Stimulated activated CD4-positive, alpha-beta T cell treated with anti-CD3 and anti-CD28 coated beads, Interleukin-4, amount 100 ng/mL, for 1 hour (primary cell): ENCODE results near the gene UBE2I.
A peak's percentile ranks its signal among the peaks of the same experiment; 100 is the strongest.
"Not testable (repeated sequence)": the region's sequence is repeated elsewhere in the genome, so short reads cannot be mapped to it uniquely, and the experiment has no call there.

ENCODE experiments used
- DNase-seq: peaks from one replicate; pipeline ENCODE4 v3.0.0-alpha.2; 2020

Gene UBE2I

GRCh38 chr16:1293921-1294656 is 15.3 kb upstream of the UBE2I start:
- DNase-seq: no peak

GRCh38 chr16:1295465-1295864 is 14.0 kb upstream of the UBE2I start:
- no peak for DNase-seq

GRCh38 chr16:1296688-1297017 is 12.8 kb upstream of the UBE2I start:
- not testable (repeated sequence) for DNase-seq

GRCh38 chr16:1297018-1297696 is 12.3 kb upstream of the UBE2I start:
- DNase-seq: no peak

- DNase-seq: no peak
Observed at GRCh38 chr16:1298406-1298805, 11.0 kb upstream of the UBE2I start.

- DNase-seq: no peak
Observed at GRCh38 chr16:1299012-1299867, 10.2 kb upstream of the UBE2I start.

- no peak for DNase-seq
Observed at GRCh38 chr16:1299868-1300203, 9.6 kb upstream of the UBE2I start.

GRCh38 chr16:1300664-1301476 is 8.6 kb upstream of the UBE2I start:
- DNase-seq: peak; percentile 74

GRCh38 chr16:1301562-1301961 is 7.9 kb upstream of the UBE2I start:
- no peak for DNase-seq

- DNase-seq: no peak
Observed at GRCh38 chr16:1305823-1306222, 3.6 kb upstream of the UBE2I start.

GRCh38 chr16:1306334-1306733 is 3.1 kb upstream of the UBE2I start:
- no peak for DNase-seq

GRCh38 chr16:1308036-1308976 is 1.1 kb upstream of the UBE2I start:
- DNase-seq: no peak

GRCh38 chr16:1309888-1310831 is 724 bp downstream of the UBE2I start:
- DNase-seq: peak; percentile 63

- no peak for DNase-seq
Observed at GRCh38 chr16:1310832-1311200, 1.4 kb downstream of the UBE2I start.

GRCh38 chr16:1311212-1311737 is 1.8 kb downstream of the UBE2I start:
- no peak for DNase-seq

- DNase-seq: no peak
Observed at GRCh38 chr16:1311738-1312466, 2.5 kb downstream of the UBE2I start.

- no peak for DNase-seq
Observed at GRCh38 chr16:1312467-1312816, 3.0 kb downstream of the UBE2I start.

GRCh38 chr16:1312903-1313302 is 3.5 kb downstream of the UBE2I start:
- DNase-seq: no peak

- no peak for DNase-seq
Observed at GRCh38 chr16:1313721-1314369, 4.4 kb downstream of the UBE2I start.
